ENCODE data around the gene CHRDL2. TPM values are rescaled to one million over a fixed set of nuclear protein-coding genes. Genes with fewer than 3 reads are reported as not detected.

The CHRDL2 gene
- total RNA-seq, 1 experiment from 2014 or later, result not detected

- no peaks in the 10 kb centered on the region; a peak in 1 of 4 replicates for H3K4me1 ChIP-seq (ENCODE audit: control insufficient read depth in 1 of 2, insufficient read depth in 2 of 2, low read length in 2 of 2)
- no peaks in the 10 kb centered on the region for H3K9me3 ChIP-seq (ENCODE audit: control insufficient read depth in 1 of 2, insufficient read depth in 1 of 2, low read depth in 1 of 2, low read length in 2 of 2)
- ChIA-PET POLR2A (no interaction called here), CTCF (interaction anchor here (1.2 to 1.8 kb wide), 2 partner anchors 10 to 27 kb away, joined by 8 to 12 read pairs; no protein-coding TSS in a partner anchor), RAD21 (ENCODE audit: low non-redundant PET in 1 of 2, low total read pairs in 2 of 2, uncharacterized antibody in 2 of 2, unreplicated experiment in 2 of 2) (no interaction called here)
- ATAC-seq, result no peak
- H3K9ac ChIP-seq (ENCODE audit: low read length), result no peak overlapping the region
- intact Hi-C loops (cut with micrococcal nuclease), result no loop called here
- no peak for DNase-seq (ENCODE audit: low read depth, low spot score)
- no peaks in the 10 kb centered on the region for H3K9me2 ChIP-seq (ENCODE audit: insufficient read depth)
- BruUV-seq (replicated peaks), result no TSS peak
- H3K79me2 ChIP-seq (ENCODE audit: insufficient read depth, low read length), result no peaks in the 10 kb centered on the region
- no peak overlapping the region for H3K27ac ChIP-seq (ENCODE audit: low read depth, low read length)
- no peaks in the 10 kb centered on the region for H3K36me3 ChIP-seq (ENCODE audit: control insufficient read depth in 1 of 2, insufficient read depth in 2 of 2, low read length in 2 of 2)
- H3K27me3 ChIP-seq (ENCODE audit: insufficient read depth, low read length), result peaks cover 8% of the 10 kb centered on the region
- H4K20me1 ChIP-seq (ENCODE audit: insufficient read depth), result no peaks in the 10 kb centered on the region
- H3K4me3 ChIP-seq (replicated peaks in 1 of 2; ENCODE audit: low read depth in 1 of 2, low read length in 2 of 2), result no peak overlapping the region
- H3K4me2 ChIP-seq (ENCODE audit: low read length), result no peak overlapping the region
- H2AFZ ChIP-seq (ENCODE audit: low read depth, low read length, poor library complexity, severe bottlenecking), result no peak overlapping the region
- TF ChIP-seq SP1 (IDR thresholded peaks at IDR 0.05; ENCODE audit: low read depth), result no peak
- TF ChIP-seq MAX (IDR thresholded peaks at IDR 0.05), result no peak
- TF ChIP-seq, protein P1, sequence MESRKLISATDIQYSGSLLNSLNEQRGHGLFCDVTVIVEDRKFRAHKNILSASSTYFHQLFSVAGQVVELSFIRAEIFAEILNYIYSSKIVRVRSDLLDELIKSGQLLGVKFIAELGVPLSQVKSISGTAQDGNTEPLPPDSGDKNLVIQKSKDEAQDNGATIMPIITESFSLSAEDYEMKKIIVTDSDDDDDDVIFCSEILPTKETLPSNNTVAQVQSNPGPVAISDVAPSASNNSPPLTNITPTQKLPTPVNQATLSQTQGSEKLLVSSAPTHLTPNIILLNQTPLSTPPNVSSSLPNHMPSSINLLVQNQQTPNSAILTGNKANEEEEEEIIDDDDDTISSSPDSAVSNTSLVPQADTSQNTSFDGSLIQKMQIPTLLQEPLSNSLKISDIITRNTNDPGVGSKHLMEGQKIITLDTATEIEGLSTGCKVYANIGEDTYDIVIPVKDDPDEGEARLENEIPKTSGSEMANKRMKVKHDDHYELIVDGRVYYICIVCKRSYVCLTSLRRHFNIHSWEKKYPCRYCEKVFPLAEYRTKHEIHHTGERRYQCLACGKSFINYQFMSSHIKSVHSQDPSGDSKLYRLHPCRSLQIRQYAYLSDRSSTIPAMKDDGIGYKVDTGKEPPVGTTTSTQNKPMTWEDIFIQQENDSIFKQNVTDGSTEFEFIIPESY (IDR thresholded peaks at IDR 0.05; ENCODE audit: extremely low read depth, insufficient replicate concordance, low read length), result no peak
- TF ChIP-seq CBX3 (IDR thresholded peaks at IDR 0.05; ENCODE audit: low read depth), result no peak
- TF ChIP-seq ATF3 (IDR thresholded peaks at IDR 0.05), result no peak
- TF ChIP-seq CEBPB (IDR thresholded peaks at IDR 0.05; ENCODE audit: low read depth), result no peak
- TF ChIP-seq POLR2AphosphoS5 (IDR thresholded peaks at IDR 0.05; ENCODE audit: low read depth, low read length), result no peak
- TF ChIP-seq EGR1 (IDR thresholded peaks at IDR 0.05; ENCODE audit: low read depth), result no peak
- TF ChIP-seq POLR2A (IDR thresholded peaks at IDR 0.05; ENCODE audit: borderline replicate concordance, extremely low read depth, insufficient read depth, insufficient read length), result no peak
- no peak for TF ChIP-seq FOSL1 (IDR thresholded peaks at IDR 0.05; ENCODE audit: low read depth)
- TF ChIP-seq EZH2phosphoT487 (IDR thresholded peaks at IDR 0.05; ENCODE audit: borderline replicate concordance), result no peak
- TF ChIP-seq REST (IDR thresholded peaks at IDR 0.05; ENCODE audit: low read depth), result no peak
- no peak for TF ChIP-seq YY1 (IDR thresholded peaks at IDR 0.05; ENCODE audit: extremely low read depth, insufficient replicate concordance, low read depth, low read length)
- no peak for TF ChIP-seq ZFX (IDR thresholded peaks at IDR 0.05)
- no peak for TF ChIP-seq ELF1 (IDR thresholded peaks at IDR 0.05; ENCODE audit: borderline replicate concordance, low read depth)
These were observed 1.8 kb downstream of the CHRDL2 start for GRCh38 chr11:74729397-74729796.

All from HCT116 (cell line).